Measurements from ENCODE around the gene SQOR. TPM values are rescaled to one million over a fixed set of nuclear protein-coding genes. Genes with fewer than 3 reads are reported as not detected.

Gene SQOR
- total and polyA plus RNA-seq, 9 donors, result 2.1 to 4.6 (median 3.1) TPM

DNA sequence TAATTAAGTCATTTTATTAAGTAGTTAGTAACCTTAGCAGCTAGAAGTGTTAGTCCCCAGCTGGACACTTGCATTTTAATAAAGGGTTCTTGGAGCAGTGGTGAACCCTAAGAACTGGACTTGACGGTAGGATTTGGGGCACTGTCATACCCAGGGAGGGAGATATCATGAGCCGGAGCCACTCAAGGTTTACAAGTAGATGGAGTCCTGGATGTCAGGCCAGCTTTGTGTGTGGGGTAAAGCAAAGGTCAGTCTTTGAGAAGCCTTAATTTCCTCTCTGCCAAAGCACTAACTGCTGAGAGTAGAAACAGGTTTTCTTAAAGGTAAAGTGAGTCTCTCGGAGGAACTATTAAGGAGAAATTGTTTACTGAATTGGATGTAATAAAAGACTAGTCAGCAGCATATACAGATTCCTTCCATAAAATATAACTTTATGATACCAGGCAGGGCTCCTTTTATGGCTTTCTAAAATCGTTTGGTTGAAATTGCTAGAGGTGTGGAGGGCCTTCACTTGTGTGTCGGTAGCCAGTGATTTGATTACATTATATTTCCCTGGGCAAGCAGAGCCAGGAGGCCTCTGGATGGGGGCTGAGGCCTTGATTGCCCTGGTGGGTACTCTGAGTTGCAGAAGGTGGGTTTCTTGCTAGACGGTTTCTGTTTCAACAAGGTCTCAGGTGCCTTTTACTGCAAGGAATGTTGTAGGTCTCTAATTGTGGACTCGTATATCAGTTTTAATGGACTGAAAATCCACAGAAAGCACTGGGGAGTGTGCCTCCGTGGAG lies 23.1 kb downstream of the SQOR start:
- Histone ChIP-seq H3K27ac (ENCODE audit: low read length) (no peak overlapping the region), H3K36me3 (ENCODE audit: control insufficient read depth, insufficient read depth, low read length) (no peaks in the 10 kb centered on the region), H3K4me3 (ENCODE audit: low read length) (no peak overlapping the region), H3K4me1 (ENCODE audit: control insufficient read depth, insufficient read depth, low read length) (no peaks in the 10 kb centered on the region), H3K9me3 (replicated peaks; ENCODE audit: control insufficient read depth, low read depth, low read length) (no peaks in the 10 kb centered on the region), H3K27me3 (ENCODE audit: control insufficient read depth, insufficient read depth, low read length) (no peaks in the 10 kb centered on the region)
- 50% methylated on average over 7 of the region's 8 CpGs for WGBS (ENCODE audit: insufficient coverage)
- DNase-seq, result no peak

- no peak for DNase-seq
- Histone ChIP-seq H3K27ac (ENCODE audit: low read length) (no peak overlapping the region), H3K36me3 (ENCODE audit: control insufficient read depth, insufficient read depth, low read length) (no peaks in the 10 kb centered on the region), H3K9me3 (replicated peaks; ENCODE audit: control insufficient read depth, low read depth, low read length) (no peaks in the 10 kb centered on the region), H3K4me3 (ENCODE audit: low read length) (no peak overlapping the region), H3K27me3 (ENCODE audit: control insufficient read depth, insufficient read depth, low read length) (no peaks in the 10 kb centered on the region), H3K4me1 (ENCODE audit: control insufficient read depth, insufficient read depth, low read length) (no peaks in the 10 kb centered on the region)
- 70% methylated on average over 5 of the region's 5 CpGs for WGBS (ENCODE audit: insufficient coverage)
Observed at GRCh38 chr15:45660231-45660979, 25.6 kb downstream of the SQOR start.

DNA sequence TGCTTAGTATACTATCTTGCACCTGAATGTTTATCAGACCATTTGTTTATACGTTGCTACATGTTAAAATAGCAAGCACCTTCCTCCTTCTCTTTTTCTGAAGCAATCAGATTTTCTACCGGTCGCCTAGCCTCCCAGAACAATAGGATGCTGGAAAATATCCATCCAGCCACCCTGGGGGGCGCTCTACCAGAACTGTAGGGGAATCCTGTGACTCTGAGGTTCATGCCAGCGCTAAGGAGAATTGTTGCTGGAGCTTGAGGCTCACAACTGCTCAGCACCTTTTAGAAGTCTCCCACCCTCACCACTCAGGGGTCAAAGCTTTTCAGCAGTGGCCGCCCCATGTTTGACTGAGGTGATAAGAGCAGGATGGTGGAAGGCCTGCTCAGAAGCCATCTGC lies 27.5 kb downstream of the SQOR start:
- 69% methylated on average over 3 of the region's 6 CpGs for WGBS (ENCODE audit: insufficient coverage)
- Histone ChIP-seq H3K4me1 (ENCODE audit: control insufficient read depth, insufficient read depth, low read length) (no peaks in the 10 kb centered on the region), H3K36me3 (ENCODE audit: control insufficient read depth, insufficient read depth, low read length) (no peaks in the 10 kb centered on the region), H3K4me3 (ENCODE audit: low read length) (no peak overlapping the region), H3K27me3 (ENCODE audit: control insufficient read depth, insufficient read depth, low read length) (no peaks in the 10 kb centered on the region), H3K27ac (ENCODE audit: low read length) (no peak overlapping the region), H3K9me3 (replicated peaks; ENCODE audit: control insufficient read depth, low read depth, low read length) (no peaks in the 10 kb centered on the region)
- no peak for DNase-seq

DNA sequence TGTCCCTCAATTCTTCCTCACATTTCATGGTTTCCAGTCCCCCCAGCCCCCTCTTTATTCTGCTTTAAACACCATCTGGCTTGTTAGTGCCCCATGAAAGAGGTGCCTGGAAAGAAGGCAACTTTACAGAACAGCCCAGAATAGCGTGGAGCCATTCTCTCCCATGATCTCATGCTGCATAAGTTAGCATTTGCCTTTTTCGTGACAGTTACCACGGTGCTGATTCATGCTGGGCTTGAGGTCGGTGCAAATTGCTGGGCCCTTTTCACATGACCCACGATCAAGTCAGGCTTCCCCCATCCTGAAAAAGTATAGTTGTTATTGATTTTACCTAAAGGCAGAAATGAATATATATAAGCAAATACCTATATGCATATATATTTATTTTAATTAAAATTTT lies 29.6 kb downstream of the SQOR start:
- no peak overlapping the region for H3K27ac ChIP-seq (ENCODE audit: low read length)
- no peaks in the 10 kb centered on the region for H3K9me3 ChIP-seq (replicated peaks; ENCODE audit: control insufficient read depth, low read depth, low read length)
- H3K4me3 ChIP-seq (ENCODE audit: low read length), result no peak overlapping the region
- H3K4me1 ChIP-seq (ENCODE audit: control insufficient read depth, insufficient read depth, low read length), result no peaks in the 10 kb centered on the region
- H3K27me3 ChIP-seq (ENCODE audit: control insufficient read depth, insufficient read depth, low read length), result no peaks in the 10 kb centered on the region
- H3K36me3 ChIP-seq (ENCODE audit: control insufficient read depth, insufficient read depth, low read length), result no peaks in the 10 kb centered on the region
- DNase-seq, result no peak
- 30% methylated on average over 2 of the region's 5 CpGs for WGBS (ENCODE audit: insufficient coverage)

- no peak overlapping the region for H3K27ac ChIP-seq (ENCODE audit: low read length)
- no peaks in the 10 kb centered on the region for H3K4me1 ChIP-seq (ENCODE audit: control insufficient read depth, insufficient read depth, low read length)
- no peaks in the 10 kb centered on the region for H3K36me3 ChIP-seq (ENCODE audit: control insufficient read depth, insufficient read depth, low read length)
- WGBS (ENCODE audit: insufficient coverage), result no CpG with 5 or more reads among the region's 1 CpG
- H3K9me3 ChIP-seq (replicated peaks; ENCODE audit: control insufficient read depth, low read depth, low read length), result no peaks in the 10 kb centered on the region
- no peaks in the 10 kb centered on the region for H3K27me3 ChIP-seq (ENCODE audit: control insufficient read depth, insufficient read depth, low read length)
- H3K4me3 ChIP-seq (ENCODE audit: low read length), result no peak overlapping the region
- no peak for DNase-seq
Observed at GRCh38 chr15:45665261-45665660, 30.4 kb downstream of the SQOR start.

GRCh38 chr15:45666119-45666875 lies 31.5 kb downstream of the SQOR start:
- Histone ChIP-seq H3K27me3 (ENCODE audit: control insufficient read depth, insufficient read depth, low read length) (no peaks in the 10 kb centered on the region), H3K4me3 (ENCODE audit: low read length) (no peak overlapping the region), H3K27ac (ENCODE audit: low read length) (no peak overlapping the region), H3K36me3 (ENCODE audit: control insufficient read depth, insufficient read depth, low read length) (no peaks in the 10 kb centered on the region), H3K4me1 (ENCODE audit: control insufficient read depth, insufficient read depth, low read length) (no peaks in the 10 kb centered on the region), H3K9me3 (replicated peaks; ENCODE audit: control insufficient read depth, low read depth, low read length) (no peaks in the 10 kb centered on the region)
- no peak for DNase-seq
- WGBS (ENCODE audit: insufficient coverage), result 60% methylated on average over 1 of the region's 1 CpG

GRCh38 chr15:45667002-45667401 lies 32.2 kb downstream of the SQOR start:
- H3K4me3 ChIP-seq (ENCODE audit: low read length), result no peak overlapping the region
- WGBS (ENCODE audit: insufficient coverage), result 33% methylated on average over 1 of the region's 2 CpGs
- H3K27ac ChIP-seq (ENCODE audit: low read length), result no peak overlapping the region
- DNase-seq, result no peak
- no peaks in the 10 kb centered on the region for H3K27me3 ChIP-seq (ENCODE audit: control insufficient read depth, insufficient read depth, low read length)
- no peaks in the 10 kb centered on the region for H3K9me3 ChIP-seq (replicated peaks; ENCODE audit: control insufficient read depth, low read depth, low read length)
- H3K4me1 ChIP-seq (ENCODE audit: control insufficient read depth, insufficient read depth, low read length), result no peaks in the 10 kb centered on the region
- no peaks in the 10 kb centered on the region for H3K36me3 ChIP-seq (ENCODE audit: control insufficient read depth, insufficient read depth, low read length)

DNA sequence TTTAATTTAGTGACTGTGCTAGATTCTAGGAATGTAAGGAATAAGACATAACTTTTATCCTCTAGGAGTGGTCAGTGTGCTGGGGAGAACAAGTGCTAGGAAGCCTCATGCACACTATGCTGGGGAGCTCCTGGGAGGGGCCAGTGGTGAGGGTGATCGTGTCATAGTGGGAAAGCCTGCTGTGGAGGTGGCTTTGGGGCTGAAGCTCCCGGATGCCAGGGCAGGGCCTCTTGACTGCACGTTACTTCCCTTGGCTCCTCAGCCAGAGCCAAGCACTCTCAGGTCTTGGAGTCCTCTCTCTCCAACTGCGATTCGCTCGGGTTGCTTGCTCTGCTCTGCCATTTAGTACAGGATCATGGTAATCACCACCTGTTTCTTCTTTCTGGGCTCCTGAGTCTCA lies 33.6 kb downstream of the SQOR start:
- H3K9me3 ChIP-seq (replicated peaks; ENCODE audit: control insufficient read depth, low read depth, low read length), result no peaks in the 10 kb centered on the region
- WGBS (ENCODE audit: insufficient coverage), result 72% methylated on average over 6 of the region's 6 CpGs
- no peaks in the 10 kb centered on the region for H3K27me3 ChIP-seq (ENCODE audit: control insufficient read depth, insufficient read depth, low read length)
- H3K27ac ChIP-seq (ENCODE audit: low read length), result no peak overlapping the region
- H3K36me3 ChIP-seq (ENCODE audit: control insufficient read depth, insufficient read depth, low read length), result no peaks in the 10 kb centered on the region
- no peak for DNase-seq
- H3K4me3 ChIP-seq (ENCODE audit: low read length), result no peak overlapping the region
- H3K4me1 ChIP-seq (ENCODE audit: control insufficient read depth, insufficient read depth, low read length), result no peaks in the 10 kb centered on the region

GRCh38 chr15:45669422-45669821 lies 34.6 kb downstream of the SQOR start:
- DNase-seq, result no peak
- no peak overlapping the region for H3K27ac ChIP-seq (ENCODE audit: low read length)
- H3K4me1 ChIP-seq (ENCODE audit: control insufficient read depth, insufficient read depth, low read length), result no peaks in the 10 kb centered on the region
- H3K9me3 ChIP-seq (replicated peaks; ENCODE audit: control insufficient read depth, low read depth, low read length), result no peaks in the 10 kb centered on the region
- no CpG with 5 or more reads among the region's 3 CpGs for WGBS (ENCODE audit: insufficient coverage)
- H3K4me3 ChIP-seq (ENCODE audit: low read length), result no peak overlapping the region
- H3K27me3 ChIP-seq (ENCODE audit: control insufficient read depth, insufficient read depth, low read length), result no peaks in the 10 kb centered on the region
- peaks cover 2% of the 10 kb centered on the region for H3K36me3 ChIP-seq (ENCODE audit: control insufficient read depth, insufficient read depth, low read length)

DNA sequence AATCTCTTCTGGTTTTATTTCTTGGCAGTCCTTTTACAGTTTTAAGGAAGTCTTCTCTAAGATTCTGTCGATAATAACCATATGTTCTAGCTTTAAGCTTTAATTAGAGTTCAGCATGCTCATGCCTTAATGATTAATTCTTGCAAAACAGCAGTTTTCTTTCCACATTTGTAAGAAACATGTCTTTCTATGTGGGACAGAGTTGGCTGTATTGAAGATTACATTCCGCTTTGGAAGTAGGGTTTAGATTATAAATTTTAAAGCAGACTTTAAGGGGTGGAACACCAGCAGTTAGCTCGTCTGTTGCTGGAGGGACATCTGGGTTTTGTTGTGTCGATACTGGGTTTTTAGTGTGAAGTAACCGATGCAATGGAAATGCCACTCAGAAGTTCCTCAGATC lies 35.3 kb downstream of the SQOR start:
- DNase-seq, result peak; percentile 20
- Histone ChIP-seq H3K36me3 (ENCODE audit: control insufficient read depth, insufficient read depth, low read length) (peaks cover 2% of the 10 kb centered on the region), H3K27me3 (ENCODE audit: control insufficient read depth, insufficient read depth, low read length) (no peaks in the 10 kb centered on the region), H3K4me3 (ENCODE audit: low read length) (no peak overlapping the region), H3K27ac (ENCODE audit: low read length) (peak overlapping the region; percentile 13), H3K4me1 (ENCODE audit: control insufficient read depth, insufficient read depth, low read length) (no peaks in the 10 kb centered on the region), H3K9me3 (replicated peaks; ENCODE audit: control insufficient read depth, low read depth, low read length) (no peaks in the 10 kb centered on the region)
- 20% methylated on average over 2 of the region's 5 CpGs for WGBS (ENCODE audit: insufficient coverage)

Measured in muscle of leg (tissue), 11 donors.